Measurements from ENCODE around the gene SLC12A6.

DNA sequence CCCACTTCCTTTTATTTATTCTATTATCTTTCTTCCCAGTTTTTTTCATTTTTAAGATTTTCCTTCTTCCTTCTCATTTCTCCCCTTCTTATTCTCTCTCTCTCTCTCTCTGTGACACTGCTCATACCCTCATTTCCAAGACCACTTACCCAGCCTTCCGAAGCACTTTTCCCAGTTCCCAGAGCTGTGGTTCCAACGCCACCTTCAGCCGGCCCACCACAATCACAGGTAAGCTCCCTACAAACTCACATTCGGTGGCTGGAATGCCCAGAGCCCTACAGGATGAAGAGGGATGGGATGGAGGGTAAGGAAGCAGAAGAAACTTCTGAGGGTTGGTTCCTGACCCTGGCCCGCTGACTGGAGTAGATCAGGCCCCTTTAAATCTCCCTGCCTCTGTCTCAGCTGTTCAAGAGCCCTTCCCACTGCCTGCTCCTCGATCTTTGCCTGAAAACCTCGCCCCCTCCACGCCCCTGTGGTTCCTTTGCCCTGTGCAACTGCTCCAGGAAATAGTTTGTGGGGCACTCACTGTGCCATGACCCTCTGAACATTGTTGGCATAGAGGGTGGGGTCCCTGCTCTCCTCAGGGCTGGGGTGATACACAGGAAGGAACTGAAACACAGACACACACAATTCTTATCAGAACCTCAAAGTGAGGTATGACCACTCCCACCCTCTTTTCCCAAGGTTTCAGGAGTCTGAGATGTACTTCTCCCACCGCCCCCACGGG is 24.6 kb upstream of the SLC12A6 start:
- TF ChIP-seq POLR2A (IDR thresholded peaks at IDR 0.05; ENCODE audit: low read length) = no peak
- no peak for TF ChIP-seq GATA1 (IDR thresholded peaks at IDR 0.05; ENCODE audit: low read depth, low read length)
